GM12872 (cell line): ENCODE measurements around the gene SLC45A2.

ENCODE experiments used
- CTCF ChIP-seq: IDR thresholded peaks from 3 replicates; pipeline ENCODE4 v1.5.1; 2011; ENCODE audit warnings: low read depth, mild to moderate bottlenecking, low read length, moderate library complexity; ENCODE audit not compliant: insufficient read depth

Gene SLC45A2

GRCh38 chr5:34021334-34021733 is 36.8 kb upstream of the SLC45A2 start:
- TF ChIP-seq CTCF, result no peak

GRCh38 chr5:34020726-34021125 is 36.2 kb upstream of the SLC45A2 start:
- TF ChIP-seq CTCF, result no peak

- no peak for TF ChIP-seq CTCF
Measured at GRCh38 chr5:34017254-34017653, 32.8 kb upstream of the SLC45A2 start.

GRCh38 chr5:34016750-34017149 is 32.3 kb upstream of the SLC45A2 start:
- no peak for TF ChIP-seq CTCF

GRCh38 chr5:34016222-34016621 is 31.7 kb upstream of the SLC45A2 start:
- no peak for TF ChIP-seq CTCF

GRCh38 chr5:34015120-34015822 is 30.8 kb upstream of the SLC45A2 start:
- no peak for TF ChIP-seq CTCF

GRCh38 chr5:34014626-34015025 is 30.1 kb upstream of the SLC45A2 start:
- no peak for TF ChIP-seq CTCF
